H1 (cell line): ENCODE results near the gene LRRC25. TPM values are rescaled to one million over a fixed set of nuclear protein-coding genes. Genes with fewer than 3 reads are reported as not detected.
A peak's percentile ranks its signal among the peaks of the same experiment; 100 is the strongest.

Experiments used
- CTCF ChIA-PET: fragments of 300-600 bp; sonication (Branson Sonifier 250); formaldehyde crosslinking; loops from one replicate; lab custom pipeline; 2021; ENCODE audit not compliant: partially characterized antibody; lab: Charles Lee
- POLR2A ChIA-PET: fragments of 300-600 bp; sonication (Branson Sonifier 250); formaldehyde crosslinking; loops from one replicate; lab custom pipeline; 2021; ENCODE audit warnings: inconsistent platforms; ENCODE audit not compliant: partially characterized antibody; lab: Charles Lee
- DNase-seq, 2 experiments: peaks; one replicate each; pipeline versions ENCODE4 v3.0.0 to v3.0.0-alpha.2; 2010 to 2022; ENCODE audit warnings: low spot score in 2 of 2, low read depth in 1 of 2, mixed read lengths in 1 of 2
- FAIRE-seq: peaks from 2 replicates; lab custom pipeline; 2011; peaks lifted over from hg19 to GRCh38; lab: Jason Lieb, UNC
- H2AFZ ChIP-seq: 2 replicates; pipeline ENCODE4 v1.8.1; 2012; ENCODE audit warnings: low read length, inconsistent platforms
- H2AK5ac ChIP-seq: 2 replicates; pipeline ENCODE4 v1.6.1; 2013; ENCODE audit warnings: low read depth, low read length
- H2BK120ac ChIP-seq: replicated peaks from 2 replicates; pipeline ENCODE3; 2013; ENCODE audit warnings: low read depth, low read length, inconsistent platforms
- H2BK12ac ChIP-seq: 2 replicates; pipeline ENCODE4 v1.6.1; 2013; ENCODE audit warnings: low read depth, low read length
- H2BK15ac ChIP-seq: 2 replicates; pipeline ENCODE4 v1.6.1; 2013; ENCODE audit warnings: low read length
- H2BK20ac ChIP-seq: 2 replicates; pipeline ENCODE4 v1.6.1; 2013; ENCODE audit warnings: low read length
- H2BK5ac ChIP-seq: 2 replicates; pipeline ENCODE4 v1.6.1; 2013; ENCODE audit warnings: low read depth, low read length
- H3K14ac ChIP-seq: 2 replicates; pipeline ENCODE4 v1.6.1; 2013; ENCODE audit warnings: inconsistent platforms; ENCODE audit not compliant: insufficient read length
- H3K18ac ChIP-seq: 2 replicates; pipeline ENCODE4 v1.6.1; 2013; ENCODE audit warnings: low read length; ENCODE audit errors: extremely low read depth
- H3K23ac ChIP-seq: 2 replicates; pipeline ENCODE4 v1.6.1; 2013; ENCODE audit warnings: inconsistent platforms; ENCODE audit not compliant: insufficient read length
- H3K23me2 ChIP-seq: 2 replicates; pipeline ENCODE4 v1.6.1; 2013; ENCODE audit warnings: low read depth, low read length
- H3K27ac ChIP-seq: 2 replicates; pipeline ENCODE4 v1.6.1; 2011; ENCODE audit warnings: low read depth, low read length, inconsistent platforms
- H3K27me3 ChIP-seq, 4 experiments: replicated peaks in 1 of 4; 1 replicate in 1 of 4; 2 replicates in 3 of 4; pipeline versions ENCODE4 v1.6.1 to v1.8.1; 2011 to 2013; ENCODE audit warnings: low read length in 3 of 4, mild to moderate bottlenecking in 3 of 4, inconsistent platforms in 2 of 4, mixed read lengths in 2 of 4, moderate library complexity in 1 of 4; ENCODE audit not compliant: control insufficient read depth in 3 of 4, insufficient read depth in 3 of 4; ENCODE audit errors: extremely low read depth in 1 of 4
- H3K36me3 ChIP-seq, 4 experiments: 2 replicates each; pipeline versions ENCODE4 v1.6.1 to v1.8.1; 2011 to 2013; ENCODE audit warnings: mild to moderate bottlenecking in 4 of 4, low read length in 3 of 4, moderate library complexity in 2 of 4, control low read depth in 1 of 4, inconsistent platforms in 1 of 4; ENCODE audit not compliant: insufficient read depth in 4 of 4, control insufficient read depth in 2 of 4
- H3K4ac ChIP-seq: replicated peaks from 2 replicates; pipeline ENCODE3; 2013; ENCODE audit warnings: low read length, low read depth, mixed read lengths, inconsistent platforms; ENCODE audit not compliant: insufficient read length
- H3K4me1 ChIP-seq, 4 experiments: replicated peaks in 1 of 4; 1 replicate in 1 of 4; 2 replicates in 3 of 4; pipeline versions ENCODE4 v1.6.1 to v1.8.1; 2011 to 2013; ENCODE audit warnings: low read length in 3 of 4, inconsistent platforms in 2 of 4, mixed read lengths in 1 of 4; ENCODE audit not compliant: insufficient read depth in 4 of 4, control insufficient read depth in 3 of 4
- H3K4me2 ChIP-seq, 2 experiments: 2 replicates each; pipeline versions ENCODE4 v1.6.1 to v1.8.1; 2011 to 2013; ENCODE audit warnings: low read depth in 2 of 2, low read length in 2 of 2, control low read depth in 1 of 2, inconsistent platforms in 1 of 2, mild to moderate bottlenecking in 1 of 2; ENCODE audit not compliant: insufficient read depth in 1 of 2
- H3K4me3 ChIP-seq, 4 experiments: fragments of 200-600, 300-600 bp in 1 of 4; sonication (generic), shearing (Covaris generic), sonication (Bioruptor Twin) in 1 of 4; 2 replicates each; pipeline versions ENCODE4 v1.5.1 to v1.8.1; 2011 to 2016; ENCODE audit warnings: low read length in 4 of 4, low read depth in 3 of 4, control low read depth in 2 of 4, inconsistent platforms in 2 of 4, mild to moderate bottlenecking in 2 of 4, mixed read lengths in 1 of 4, moderate library complexity in 1 of 4; ENCODE audit not compliant: insufficient read depth in 2 of 4; ENCODE audit errors: extremely low read depth in 1 of 4
- H3K56ac ChIP-seq: replicated peaks from 2 replicates; pipeline ENCODE3; 2013; ENCODE audit warnings: low read depth, mild to moderate bottlenecking, mixed read lengths, low read length, inconsistent platforms; ENCODE audit not compliant: insufficient read length
- H3K79me1 ChIP-seq: 2 replicates; pipeline ENCODE4 v1.6.1; 2013; ENCODE audit warnings: low read depth, low read length, control low read depth
- H3K79me2 ChIP-seq, 2 experiments: 2 replicates each; pipeline versions ENCODE4 v1.6.1 to v1.8.1; 2012 to 2013; ENCODE audit warnings: low read length in 2 of 2, mild to moderate bottlenecking in 2 of 2, inconsistent platforms in 1 of 2; ENCODE audit not compliant: insufficient read depth in 2 of 2, control insufficient read depth in 1 of 2
- H3K9ac ChIP-seq, 4 experiments: replicated peaks in 1 of 4; 1 replicate in 1 of 4; 2 replicates in 3 of 4; pipeline versions ENCODE4 v1.6.1 to v1.8.1; 2011 to 2013; ENCODE audit warnings: low read depth in 3 of 4, low read length in 3 of 4, control low read depth in 2 of 4, mild to moderate bottlenecking in 2 of 4, moderate library complexity in 2 of 4, inconsistent platforms in 1 of 4; ENCODE audit errors: extremely low read depth in 1 of 4
- H3K9me3 ChIP-seq, 2 experiments: 2 replicates each; pipeline versions ENCODE4 v1.6.1 to v1.8.1; 2012 to 2013; ENCODE audit warnings: mild to moderate bottlenecking in 2 of 2, moderate library complexity in 2 of 2, control low read depth in 1 of 2, inconsistent platforms in 1 of 2, low read depth in 1 of 2, low read length in 1 of 2, mixed read lengths in 1 of 2; ENCODE audit not compliant: insufficient read depth in 2 of 2
- H4K20me1 ChIP-seq, 2 experiments: replicated peaks in 1 of 2; 2 replicates each; pipeline versions ENCODE3 to v1.8.1; 2011 to 2013; ENCODE audit warnings: inconsistent platforms in 2 of 2, low read length in 2 of 2, mild to moderate bottlenecking in 1 of 2; ENCODE audit not compliant: insufficient read depth in 2 of 2, control insufficient read depth in 1 of 2
- H4K5ac ChIP-seq: 2 replicates; pipeline ENCODE4 v1.6.1; 2013; ENCODE audit warnings: low read length, low read depth, mixed read lengths, inconsistent platforms; ENCODE audit not compliant: insufficient read length
- H4K8ac ChIP-seq: 2 replicates; pipeline ENCODE4 v1.8.0; 2013; ENCODE audit warnings: mild to moderate bottlenecking, moderate library complexity, low read length, inconsistent platforms; ENCODE audit not compliant: insufficient read depth; ENCODE audit errors: extremely low read depth
- H4K91ac ChIP-seq: replicated peaks from 2 replicates; pipeline ENCODE3; 2013; ENCODE audit warnings: low read length, mixed read lengths, inconsistent platforms; ENCODE audit not compliant: insufficient read length
- BACH1 ChIP-seq: IDR thresholded peaks from 2 replicates; pipeline ENCODE4 v1.6.1; 2012; ENCODE audit warnings: low read length, improper control_type of control experiment
- CBX5 ChIP-seq: fragments of 300-800, 300-1000 bp; sonication (generic); IDR thresholded peaks from 2 replicates; pipeline ENCODE4 v1.7.1; 2016; ENCODE audit warnings: antibody characterized with exemption, low read length, low read depth
- CREB1 ChIP-seq: IDR thresholded peaks from 2 replicates; pipeline ENCODE4 v1.6.1; 2012; ENCODE audit warnings: inconsistent platforms
- HDAC2 ChIP-seq, 2 experiments: fragments of 300-600 bp in 1 of 2; sonication (generic) in 1 of 2; IDR thresholded peaks; 2 replicates each; pipeline ENCODE4 v1.6.1; 2011 to 2012; ENCODE audit warnings: low read depth in 2 of 2, low read length in 2 of 2, mild to moderate bottlenecking in 2 of 2, moderate library complexity in 2 of 2, borderline replicate concordance in 1 of 2, inconsistent platforms in 1 of 2
- RNF2 ChIP-seq: fragments of 200-900, 300-1000 bp; sonication (generic); IDR thresholded peaks from 2 replicates; pipeline ENCODE4 v1.7.1; 2016; ENCODE audit warnings: borderline replicate concordance, low read depth, mild to moderate bottlenecking, antibody characterized with exemption, low read length; ENCODE audit not compliant: poor library complexity, severe bottlenecking; ENCODE audit errors: missing control alignments
- SIRT6 ChIP-seq: IDR thresholded peaks from one replicate; pipeline ENCODE4 v1.7.1; 2012; ENCODE audit warnings: low read length, inconsistent platforms
- TEAD4 ChIP-seq: IDR thresholded peaks from 2 replicates; pipeline ENCODE4 v1.6.1; 2012; ENCODE audit warnings: low read depth, low read length, inconsistent platforms, mixed read lengths
- WGBS, 2 experiments: shearing (Covaris generic) in 1 of 2; methylation state at CpG; one replicate each; pipeline versions ENCODE4 v1.1.6 to v1.1.7; 2013 to 2015; ENCODE audit warnings: low lambda C conversion rate in 2 of 2, mixed read lengths in 2 of 2, inconsistent platforms in 1 of 2, low coverage in 1 of 2, missing lambda C conversion rate in 1 of 2; ENCODE audit not compliant: insufficient replicate concordance in 2 of 2, insufficient coverage in 1 of 2, insufficient read length in 1 of 2; ENCODE audit errors: extremely low coverage in 1 of 2, missing lambda C conversion rate in 1 of 2; 5-methylcytosine and 5-hydroxymethylcytosine counted together
- polyA plus RNA-seq, 7 experiments: library from polyadenylated mRNA; depleted of rRNA in 3 of 7; stranded (reverse) in 5 of 7; unstranded in 2 of 7; fragments of >200 nt in 5 of 7; fragments of 200-250 nt in 2 of 7; gene quantifications; 1 replicate in 5 of 7; 2 replicates in 1 of 7; 4 replicates in 1 of 7; pipeline versions ENCODE4 v1.2.1 to v1.2.3, GENCODE V29; 2011 to 2013; ENCODE audit warnings: missing spikeins in 2 of 7, mixed read lengths in 2 of 7
- total RNA-seq: library from RNA; stranded (reverse); fragmentation: NEBNext Ultra II Directional; extraction: Animal tissue kit (Norgen Biotek cat#: 25700); gene quantifications from 2 replicates; pipeline ENCODE4 v1.2.1, GENCODE V29; 2021
- TF ChIP-seq, protein P1 (sequence below): IDR thresholded peaks from 2 replicates; pipeline ENCODE4 v1.6.1; 2012; ENCODE audit warnings: inconsistent platforms
- TF ChIP-seq, protein P2 (sequence below): IDR thresholded peaks from 2 replicates; pipeline ENCODE4 v1.6.1; 2011; ENCODE audit warnings: low read depth, mild to moderate bottlenecking, low read length; ENCODE audit not compliant: insufficient read depth

Gene LRRC25
- total and polyA plus RNA-seq, 2 of the 8 experiments (the other 6 are each of a cell fraction or from before 2014, with no cell fraction given), result 0.20 to 0.41 TPM

DNA sequence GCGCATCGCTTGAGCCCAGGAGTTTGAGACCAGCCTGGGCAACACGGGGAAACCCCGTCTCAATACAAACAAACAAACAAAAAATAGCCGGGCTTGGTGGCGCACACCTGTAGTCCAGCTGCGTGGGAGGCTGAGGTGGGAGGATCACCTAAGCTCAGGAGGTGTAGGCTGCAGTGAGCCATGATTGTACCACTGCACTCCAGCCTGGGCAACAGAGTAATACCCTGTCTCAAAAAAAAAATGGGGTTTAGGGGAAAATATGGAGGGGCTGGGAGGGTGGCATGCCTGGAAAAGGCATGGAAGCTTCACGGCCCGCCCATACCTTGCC is 42.5 kb upstream of the LRRC25 start:
- H2BK120ac ChIP-seq, result no peak overlapping the region
- no peak overlapping the region for H4K91ac ChIP-seq
- no peak overlapping the region for H3K9ac ChIP-seq
- no peak overlapping the region for H2AK5ac ChIP-seq
- H3K23ac ChIP-seq, result no peak overlapping the region
- H3K18ac ChIP-seq, result no peak overlapping the region
- H3K4ac ChIP-seq, result no peak overlapping the region
- WGBS, 2 experiments, result 91% methylated on average over 9 of the region's 9 CpGs; no CpG with 5 or more reads in 1 of the 2 experiments
- H2BK12ac ChIP-seq, result peak overlapping the region; percentile 87; the same call in 1 of the 2 replicates
- no peaks in the 10 kb centered on the region for H3K9me3 ChIP-seq
- DNase-seq (no peak), FAIRE-seq (no peak)
- no peak overlapping the region for H4K8ac ChIP-seq
- no peak overlapping the region for H3K56ac ChIP-seq
- H3K4me2 ChIP-seq, result peak overlapping the region in 1 of 2 experiments; percentile 75; a peak in 1 of 4 replicates
- peak overlapping the region; percentile 61; the same call in 1 of the 2 replicates for H2BK15ac ChIP-seq
- H3K79me2 ChIP-seq, result no peaks in the 10 kb centered on the region
- H2AFZ ChIP-seq, result no peak overlapping the region
- 0 out of 2 replicates have a peak overlapping the region, but pooled peaks have one; percentile 30 for H2BK5ac ChIP-seq
- no peak overlapping the region for H3K27ac ChIP-seq
- H3K14ac ChIP-seq, result no peak overlapping the region
- peaks cover 2 to 17% (median 8%) of the 10 kb centered on the region in 4 experiments; a peak in 4 of 8 replicates for H3K36me3 ChIP-seq
- peaks cover 5 to 24% (median 18%) of the 10 kb centered on the region in 4 experiments for H3K4me1 ChIP-seq
- CTCF ChIA-PET, result interaction anchor here (0.6 to 2.4 kb wide), 15 partner anchors 7 to 123 kb away, joined by 3 to 8 read pairs (median 3); partner anchors contain the start of gene SSBP4
- H3K4me3 ChIP-seq, result no peak overlapping the region
- H2BK20ac ChIP-seq, result no peak overlapping the region
- peaks cover 0 to 23% of the 10 kb centered on the region in 2 experiments for H4K20me1 ChIP-seq
- peaks cover 16% of the 10 kb centered on the region; the same call in 1 of the 2 replicates for H3K23me2 ChIP-seq
- H4K5ac ChIP-seq, result no peak overlapping the region
- H3K27me3 ChIP-seq, result no peaks in the 10 kb centered on the region
- H3K79me1 ChIP-seq, result no peaks in the 10 kb centered on the region; the same call in 1 of the 2 replicates
- POLR2A ChIA-PET, result interaction anchor here (0.6 to 3.4 kb wide), 16 partner anchors 8 to 940 kb away, joined by 3 to 19 read pairs (median 4); partner anchors contain the start of genes JUND, SSBP4 and UBA52
- TF ChIP-seq RNF2 (no peak), TEAD4 (no peak), CREB1 (no peak), HDAC2 (IDR thresholded peaks at IDR 0.05; ENCODE audit: borderline replicate concordance in 1 of 2, low read depth in 2 of 2, low read length in 2 of 2) (no peak), SIRT6 (no peak), BACH1 (no peak), CBX5 (no peak)
- TF ChIP-seq, protein P1, sequence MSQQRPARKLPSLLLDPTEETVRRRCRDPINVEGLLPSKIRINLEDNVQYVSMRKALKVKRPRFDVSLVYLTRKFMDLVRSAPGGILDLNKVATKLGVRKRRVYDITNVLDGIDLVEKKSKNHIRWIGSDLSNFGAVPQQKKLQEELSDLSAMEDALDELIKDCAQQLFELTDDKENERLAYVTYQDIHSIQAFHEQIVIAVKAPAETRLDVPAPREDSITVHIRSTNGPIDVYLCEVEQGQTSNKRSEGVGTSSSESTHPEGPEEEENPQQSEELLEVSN, result no peak
- TF ChIP-seq, protein P2, sequence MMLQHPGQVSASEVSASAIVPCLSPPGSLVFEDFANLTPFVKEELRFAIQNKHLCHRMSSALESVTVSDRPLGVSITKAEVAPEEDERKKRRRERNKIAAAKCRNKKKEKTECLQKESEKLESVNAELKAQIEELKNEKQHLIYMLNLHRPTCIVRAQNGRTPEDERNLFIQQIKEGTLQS, result no peak
